Ascending aorta (tissue), 2 donors: ENCODE data around the gene CPSF7. TPM values are rescaled to one million over a fixed set of nuclear protein-coding genes. Genes with fewer than 3 reads are reported as not detected.

Experiments used
- DNase-seq, 2 donors: peaks; one replicate each; pipeline ENCODE4 v3.0.0-alpha.2; 2019; ENCODE audit warnings: low spot score in 2 of 2
- H3K27ac ChIP-seq, 2 donors: fragments of 200-600 bp; sonication (generic); one replicate each; pipeline ENCODE4 v1.5.1; 2016 to 2017; ENCODE audit warnings: mild to moderate bottlenecking in 1 of 2
- H3K27me3 ChIP-seq: fragments of 200-600 bp; sonication (generic); one replicate; pipeline ENCODE4 v1.5.1; 2017
- H3K36me3 ChIP-seq, 2 donors: fragments of 200-600 bp; sonication (generic); one replicate each; pipeline ENCODE4 v1.5.1; 2016
- H3K4me1 ChIP-seq, 2 donors: fragments of 200-600 bp; sonication (generic); one replicate each; pipeline ENCODE4 v1.5.1; 2016 to 2017; ENCODE audit warnings: mild to moderate bottlenecking in 1 of 2
- H3K4me3 ChIP-seq, 2 donors: fragments of 200-600 bp; sonication (generic); one replicate each; pipeline ENCODE4 v1.5.1; 2016 to 2017; ENCODE audit warnings: mild to moderate bottlenecking in 1 of 2
- H3K9me3 ChIP-seq, 2 donors: fragments of 200-600 bp; sonication (generic); one replicate each; pipeline ENCODE4 v1.5.1; 2016
- CTCF ChIP-seq, 3 experiments: fragments of 200-600 bp in 2 of 3; fragments of 450-650 bp in 1 of 3; sonication (generic) in 2 of 3; IDR thresholded peaks; one replicate each; pipeline ENCODE4 v1.5.1; 2016 to 2019; ENCODE audit warnings: antibody characterized with exemption in 3 of 3, mild to moderate bottlenecking in 1 of 3, moderate library complexity in 1 of 3
- intact Hi-C: fragments of 100-400 bp; cut with DNase I; formaldehyde crosslinking; loops from one replicate; pipeline ENCODE4 v1.15.1; 2023
- total RNA-seq: library from RNA; depleted of rRNA; stranded (reverse); fragments of >200 nt; gene quantifications from one replicate; pipeline ENCODE4 v1.1.0, GENCODE V29; 2016

CPSF7 gene
- total RNA-seq, 1 donor from 2014 or later: 22.9 TPM

- H3K27me3 ChIP-seq: no peaks in the 10 kb centered on the region
- H3K4me3 ChIP-seq: no peak overlapping the region
- no peak for TF ChIP-seq CTCF (IDR thresholded peaks at IDR 0.05)
- H3K36me3 ChIP-seq: peaks cover 15 to 32% of the 10 kb centered on the region in 2 donors
- no peak overlapping the region for H3K27ac ChIP-seq
- no peaks in the 10 kb centered on the region for H3K9me3 ChIP-seq
- DNase-seq: no peak
- H3K4me1 ChIP-seq: peaks cover 0 to 9% of the 10 kb centered on the region in 2 donors
- intact Hi-C loops: no loop called here
Observed at GRCh38 chr11:61357894-61358239, 71.9 kb downstream of the CPSF7 start.

DNA sequence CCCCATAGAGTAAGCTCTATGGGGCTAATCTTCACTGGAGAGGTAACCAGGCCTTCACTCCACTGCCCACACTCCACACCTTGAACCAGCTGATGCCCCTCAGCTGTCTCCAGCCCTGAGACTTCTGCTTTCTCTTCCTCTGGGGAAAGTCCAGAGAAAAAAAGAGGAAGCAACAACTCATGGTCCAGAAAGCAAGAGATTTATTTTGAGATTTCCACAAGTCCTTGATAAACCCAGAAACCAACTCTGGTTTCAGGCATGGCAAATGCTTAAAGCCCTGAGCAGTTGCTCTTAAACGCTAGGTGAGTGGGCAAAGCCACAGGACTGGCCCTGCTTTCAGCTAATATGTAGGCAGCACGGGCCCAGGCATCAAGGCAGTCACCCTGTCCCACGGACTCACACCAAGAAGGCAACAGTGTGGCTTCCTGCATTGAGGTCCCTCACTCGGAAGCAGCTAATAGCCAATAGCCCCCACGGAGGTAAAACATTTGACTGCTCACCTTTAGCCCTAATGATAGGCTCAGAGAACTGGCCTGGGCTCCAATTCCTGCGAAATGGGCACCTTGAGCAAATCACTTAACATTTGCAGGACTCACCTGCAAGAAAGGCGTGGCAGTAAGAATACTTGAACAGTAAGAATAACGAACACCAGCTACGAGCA lies 72.4 kb downstream of the CPSF7 start:
- no peak overlapping the region for H3K27ac ChIP-seq
- peaks cover 16 to 37% of the 10 kb centered on the region in 2 donors for H3K36me3 ChIP-seq
- H3K27me3 ChIP-seq: no peaks in the 10 kb centered on the region
- H3K4me1 ChIP-seq: peaks cover 0 to 9% of the 10 kb centered on the region in 2 donors
- TF ChIP-seq CTCF (IDR thresholded peaks at IDR 0.05): no peak
- intact Hi-C loops: no loop called here
- DNase-seq: no peak
- no peak overlapping the region for H3K4me3 ChIP-seq
- H3K9me3 ChIP-seq: no peaks in the 10 kb centered on the region

GRCh38 chr11:61356706-61357105 lies 73.1 kb downstream of the CPSF7 start:
- H3K27me3 ChIP-seq: no peaks in the 10 kb centered on the region
- peaks cover 23 to 43% of the 10 kb centered on the region in 2 donors for H3K36me3 ChIP-seq
- no peaks in the 10 kb centered on the region for H3K9me3 ChIP-seq
- TF ChIP-seq CTCF (IDR thresholded peaks at IDR 0.05): no peak
- H3K27ac ChIP-seq: no peak overlapping the region
- intact Hi-C loops: no loop called here
- H3K4me3 ChIP-seq: no peak overlapping the region
- H3K4me1 ChIP-seq: peaks cover 0 to 9% of the 10 kb centered on the region in 2 donors
- DNase-seq: no peak

DNA sequence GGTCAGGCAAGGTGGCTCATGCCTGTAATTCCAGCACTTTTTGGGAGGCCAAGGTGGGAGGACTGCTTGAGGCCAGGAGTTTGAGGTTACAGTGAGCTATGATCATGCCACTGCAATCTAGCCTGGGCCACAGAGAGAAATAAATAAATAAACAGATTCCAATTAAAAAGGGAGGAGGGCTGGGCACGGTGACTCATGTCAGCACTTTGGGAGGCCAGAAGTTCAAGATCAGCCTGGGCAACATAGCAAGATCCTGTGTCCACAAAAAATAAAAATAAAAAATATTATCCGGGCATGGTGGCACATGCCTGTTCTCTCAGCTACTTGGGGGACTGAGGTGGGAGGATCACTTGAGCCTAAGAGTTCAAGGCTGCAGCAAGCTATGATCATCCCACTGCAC lies 75.6 kb downstream of the CPSF7 start:
- TF ChIP-seq CTCF (IDR thresholded peaks at IDR 0.05): no peak
- H3K27me3 ChIP-seq: no peaks in the 10 kb centered on the region
- DNase-seq: no peak
- no peaks in the 10 kb centered on the region for H3K4me1 ChIP-seq
- H3K4me3 ChIP-seq: no peak overlapping the region
- H3K9me3 ChIP-seq: no peaks in the 10 kb centered on the region
- no peak overlapping the region for H3K27ac ChIP-seq
- intact Hi-C loops: no loop called here
- H3K36me3 ChIP-seq: peaks cover 44 to 66% of the 10 kb centered on the region in 2 donors

DNA sequence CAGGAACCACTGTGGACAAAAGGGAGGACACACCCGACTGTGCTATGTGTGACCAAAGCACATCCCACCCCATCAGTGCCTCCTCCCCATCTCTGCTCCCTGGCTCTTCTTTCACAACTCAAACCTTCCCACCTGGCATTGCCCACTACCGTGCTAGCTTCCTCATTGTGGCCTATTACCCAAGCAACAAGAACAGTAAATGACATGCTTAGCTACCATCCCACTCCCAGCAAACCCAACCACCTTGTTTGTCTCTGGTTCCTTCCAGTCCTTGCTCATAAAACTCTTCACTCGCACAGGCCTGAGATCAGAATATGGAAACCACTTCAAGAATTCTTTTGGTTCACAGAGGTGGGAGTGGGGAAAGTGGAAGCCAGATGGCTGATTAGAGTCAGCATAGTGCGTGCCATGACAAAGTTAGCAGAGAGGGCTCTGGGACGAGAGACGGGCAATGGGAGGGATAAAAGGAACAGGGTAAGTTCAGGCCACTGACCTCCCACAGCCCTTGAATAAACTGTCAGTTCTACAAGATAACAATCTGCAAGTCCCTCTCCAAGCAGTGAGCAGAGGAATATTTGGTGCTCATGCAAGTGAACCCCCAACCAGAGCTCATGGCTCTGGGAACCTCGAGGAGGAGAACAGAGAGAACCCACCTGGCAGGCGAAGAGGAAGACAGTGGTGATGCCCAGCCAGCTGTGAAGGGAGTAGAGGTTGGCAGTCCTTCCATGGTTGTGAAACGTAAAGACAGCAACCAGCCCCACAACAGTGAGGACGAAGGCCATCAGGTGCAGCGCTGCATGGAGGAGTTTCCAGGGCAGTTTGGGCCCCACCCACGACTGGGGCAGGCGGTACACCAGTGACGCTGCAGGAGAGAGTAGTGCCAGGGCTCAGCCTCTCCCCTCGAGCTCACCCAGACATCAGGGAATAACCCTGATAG lies 76.4 kb downstream of the CPSF7 start:
- Histone ChIP-seq H3K36me3 (peaks cover 52 to 74% of the 10 kb centered on the region in 2 donors), H3K27me3 (no peaks in the 10 kb centered on the region), H3K27ac (no peak overlapping the region), H3K4me3 (no peak overlapping the region), H3K9me3 (no peaks in the 10 kb centered on the region), H3K4me1 (no peaks in the 10 kb centered on the region)
- DNase-seq: no peak
- intact Hi-C loops: no loop called here
- no peak for TF ChIP-seq CTCF (IDR thresholded peaks at IDR 0.05)

Other genes starting within 250 kb of the CPSF7 start
- gene PGA3, start 226.5 kb downstream of the CPSF7 start, total RNA-seq: 26.8 TPM
- gene PGA4, start 207.6 kb downstream of the CPSF7 start, total RNA-seq: 75.7 TPM
- 2.0 TPM for gene PGA5, start 188.8 kb downstream of the CPSF7 start, total RNA-seq
- gene VWCE, start 134.7 kb downstream of the CPSF7 start, total RNA-seq: 19.2 TPM
- 130 TPM for gene DDB1, start 96.9 kb downstream of the CPSF7 start, total RNA-seq
- gene TKFC, start 96.7 kb downstream of the CPSF7 start, total RNA-seq: 7.3 TPM
- 215 TPM for gene CYB561A3, start 68.1 kb downstream of the CPSF7 start, total RNA-seq
- gene TMEM138, start 67.6 kb downstream of the CPSF7 start, total RNA-seq: 44.9 TPM
- 64.9 TPM for gene TMEM216, start 37.4 kb downstream of the CPSF7 start, total RNA-seq
- 13.6 TPM for gene SDHAF2, start 149 bp upstream of the CPSF7 start, total RNA-seq
- 0.85 TPM for gene LRRC10B, start 78.8 kb upstream of the CPSF7 start, total RNA-seq
- 1.8 TPM for gene SYT7, start 151.1 kb upstream of the CPSF7 start, total RNA-seq